ENCODE data around the gene KLHDC7B. TPM values are rescaled to one million over a fixed set of nuclear protein-coding genes. Genes with fewer than 3 reads are reported as not detected.

The KLHDC7B gene
- total RNA-seq, 2 experiments from 2014 or later: 6.9 to 7.7 TPM

DNA sequence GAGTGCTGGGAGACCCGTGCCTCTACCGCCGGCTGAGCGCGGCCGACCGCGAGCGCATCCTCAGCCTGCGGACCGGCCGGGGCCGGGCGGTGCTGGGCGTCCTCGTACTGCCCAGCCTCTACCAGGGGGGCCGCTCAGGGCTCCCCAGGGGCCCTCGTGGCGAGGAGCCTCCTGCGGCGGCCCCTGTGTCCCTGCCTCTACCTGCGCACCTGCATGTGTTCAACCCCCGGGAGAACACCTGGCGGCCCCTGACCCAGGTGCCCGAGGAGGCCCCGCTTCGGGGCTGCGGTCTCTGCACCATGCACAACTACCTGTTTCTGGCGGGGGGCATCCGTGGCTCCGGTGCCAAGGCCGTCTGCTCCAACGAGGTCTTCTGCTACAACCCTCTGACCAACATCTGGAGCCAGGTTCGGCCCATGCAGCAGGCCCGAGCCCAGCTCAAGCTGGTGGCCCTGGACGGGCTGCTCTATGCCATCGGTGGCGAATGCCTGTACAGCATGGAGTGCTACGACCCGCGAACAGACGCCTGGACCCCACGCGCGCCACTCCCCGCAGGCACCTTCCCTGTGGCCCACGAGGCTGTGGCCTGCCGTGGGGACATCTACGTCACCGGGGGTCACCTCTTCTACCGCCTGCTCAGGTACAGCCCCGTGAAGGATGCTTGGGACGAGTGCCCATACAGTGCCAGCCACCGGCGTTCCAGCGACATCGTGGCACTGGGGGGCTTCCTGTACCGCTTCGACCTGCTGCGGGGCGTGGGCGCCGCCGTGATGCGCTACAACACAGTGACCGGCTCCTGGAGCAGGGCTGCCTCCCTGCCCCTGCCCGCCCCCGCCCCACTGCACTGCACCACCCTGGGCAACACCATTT lies 3.5 kb downstream of the KLHDC7B start:
- peak overlapping the region; percentile 83 for H3K27ac Mint-ChIP-seq
- DNase-seq: no peak
- intact Hi-C loops (cut with micrococcal nuclease): loop anchor here (1.0 kb wide), 1 partner anchor 13 kb away; the partner anchor contains the start of gene SYCE3
- ChIA-PET CTCF (interaction anchor here (0.8 to 4.9 kb wide), 12 partner anchors 8 to 72 kb away, joined by 3 to 46 read pairs (median 4); partner anchors contain the start of genes CHKB, LMF2, NCAPH2 and SCO2), POLR2A (interaction anchor here (0.8 to 7.5 kb wide), 8 partner anchors 10 to 72 kb away, joined by 4 to 71 read pairs (median 10); partner anchors contain the start of genes SCO2, SYCE3 and TYMP)
- H3K27me3 Mint-ChIP-seq: no peaks in the 10 kb centered on the region
- no peaks in the 10 kb centered on the region for H3K9me3 Mint-ChIP-seq
- H3K4me1 Mint-ChIP-seq (ENCODE audit: low read depth): peaks cover 38% of the 10 kb centered on the region
- peak overlapping the region; percentile 76 for H3K4me3 Mint-ChIP-seq
- H3K36me3 Mint-ChIP-seq: peaks cover 2% of the 10 kb centered on the region

- Mint-ChIP-seq H3K27ac (no peak overlapping the region), H3K36me3 (peaks cover 2% of the 10 kb centered on the region), H3K27me3 (no peaks in the 10 kb centered on the region), H3K4me1 (ENCODE audit: low read depth) (peaks cover 27% of the 10 kb centered on the region), H3K9me3 (no peaks in the 10 kb centered on the region), H3K4me3 (peak overlapping the region; percentile 29)
- intact Hi-C loops (cut with micrococcal nuclease): no loop called here
- DNase-seq: no peak
- ChIA-PET POLR2A (interaction anchor here (1.2 to 7.5 kb wide), 4 partner anchors 11 to 77 kb away, joined by 3 to 71 read pairs (median 6); partner anchors contain the start of genes ARSA, SCO2 and TYMP), CTCF (interaction anchor here (0.6 to 2.8 kb wide), 4 partner anchors 13 to 71 kb away, joined by 3 to 13 read pairs (median 6); partner anchors contain the start of genes SCO2 and SYCE3)
These were observed 4.7 kb downstream of the KLHDC7B start for GRCh38 chr22:50550395-50550794.

DNA sequence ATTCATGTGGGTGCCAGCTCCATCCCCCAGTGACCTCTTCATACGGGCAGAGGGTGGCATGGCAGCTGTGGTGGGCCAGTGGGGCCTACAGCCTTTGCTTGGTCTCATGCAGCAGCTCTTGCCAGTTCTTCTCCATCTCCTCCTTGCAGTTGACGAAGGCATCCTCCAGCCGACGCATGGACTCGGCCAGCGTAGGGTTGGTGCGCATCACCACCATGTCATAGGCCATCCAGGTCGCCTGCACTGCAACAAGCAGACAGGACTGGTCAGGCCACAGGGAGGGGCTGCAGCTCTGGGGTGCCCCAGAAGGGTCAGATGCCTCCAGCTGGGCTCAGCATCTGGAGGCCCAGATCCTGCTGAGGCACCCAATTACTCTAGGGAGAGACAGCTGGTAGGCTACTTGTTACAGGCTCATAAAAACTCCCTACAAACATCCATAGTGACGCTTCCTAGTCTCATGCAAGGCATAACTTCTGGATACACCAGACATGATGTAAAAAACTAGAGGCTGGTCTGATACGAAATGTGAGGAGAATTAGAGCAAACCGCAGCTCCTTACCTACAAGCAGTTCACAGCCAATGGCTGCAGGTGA lies 5.6 kb downstream of the KLHDC7B start:
- H3K4me1 Mint-ChIP-seq (ENCODE audit: low read depth): peaks cover 18% of the 10 kb centered on the region
- intact Hi-C loops (cut with micrococcal nuclease): no loop called here
- POLR2A ChIA-PET: interaction anchor here (1.2 to 7.5 kb wide), 4 partner anchors 12 to 76 kb away, joined by 3 to 71 read pairs (median 6); partner anchors contain the start of genes ARSA, SCO2 and TYMP
- H3K27me3 Mint-ChIP-seq: no peaks in the 10 kb centered on the region
- no peaks in the 10 kb centered on the region for H3K9me3 Mint-ChIP-seq
- peaks cover 2% of the 10 kb centered on the region for H3K36me3 Mint-ChIP-seq
- CTCF ChIA-PET: interaction anchor here (1.6 to 2.8 kb wide), 2 partner anchors 12 to 26 kb away, joined by 9 to 13 read pairs; partner anchors contain the start of genes SCO2 and SYCE3
- no peak overlapping the region for H3K27ac Mint-ChIP-seq
- no peak overlapping the region for H3K4me3 Mint-ChIP-seq
- no peak for DNase-seq

DNA sequence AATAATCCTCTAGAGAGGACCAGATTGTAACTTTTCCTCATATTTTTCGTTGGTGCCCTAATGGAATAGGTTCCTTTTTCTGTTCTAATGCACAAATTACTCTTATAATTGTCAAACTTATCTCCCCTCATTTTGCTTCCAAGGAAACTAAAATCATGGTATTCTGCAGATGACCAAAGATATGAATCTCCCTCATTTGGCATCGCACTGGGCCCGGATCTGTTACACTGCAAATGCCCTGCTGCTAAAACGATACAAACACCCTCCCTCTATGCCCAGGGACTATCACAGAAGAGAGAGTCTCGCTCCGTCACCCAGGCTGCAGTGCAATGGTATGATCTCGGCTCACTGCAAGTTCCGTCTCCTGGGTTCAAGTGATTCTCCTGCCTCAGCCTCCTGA lies 7.6 kb downstream of the KLHDC7B start:
- no peak for DNase-seq
- Mint-ChIP-seq H3K4me1 (ENCODE audit: low read depth) (peaks cover 14% of the 10 kb centered on the region), H3K9me3 (no peaks in the 10 kb centered on the region), H3K36me3 (peaks cover 2% of the 10 kb centered on the region), H3K27me3 (no peaks in the 10 kb centered on the region), H3K4me3 (no peak overlapping the region), H3K27ac (no peak overlapping the region)
- CTCF ChIA-PET: no interaction called here
- POLR2A ChIA-PET: no interaction called here
- intact Hi-C loops (cut with micrococcal nuclease): no loop called here

GRCh38 chr22:50556703-50557102 lies 11.0 kb downstream of the KLHDC7B start:
- DNase-seq: no peak
- POLR2A ChIA-PET: no interaction called here
- Mint-ChIP-seq H3K27me3 (no peaks in the 10 kb centered on the region), H3K4me1 (ENCODE audit: low read depth) (peaks cover 3% of the 10 kb centered on the region), H3K4me3 (no peak overlapping the region), H3K9me3 (no peaks in the 10 kb centered on the region), H3K36me3 (no peaks in the 10 kb centered on the region), H3K27ac (no peak overlapping the region)
- intact Hi-C loops (cut with micrococcal nuclease): no loop called here
- CTCF ChIA-PET: interaction anchor here (1.3 to 2.7 kb wide), 3 partner anchors 9 to 64 kb away, joined by 3 to 11 read pairs (median 3); no protein-coding TSS in a partner anchor

DNA sequence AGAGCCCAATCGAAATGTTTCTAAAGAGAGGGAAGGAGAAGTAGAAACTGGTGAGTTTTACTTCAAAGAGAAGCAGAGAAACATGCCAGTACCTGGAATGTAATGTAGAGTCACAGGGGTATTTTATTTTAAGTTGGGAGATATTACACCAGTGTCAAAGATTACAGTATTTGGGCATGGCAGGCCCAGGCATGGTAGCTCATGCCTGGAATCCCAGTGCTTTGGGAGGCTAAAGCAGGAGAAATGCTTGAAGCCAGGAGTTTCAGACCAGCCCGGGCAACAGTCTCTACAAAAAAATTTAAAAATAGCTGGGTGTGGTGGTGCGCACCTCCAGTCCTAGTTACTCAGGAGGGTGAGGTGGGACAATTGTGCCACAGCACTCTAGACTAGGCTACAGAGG lies 14.3 kb downstream of the KLHDC7B start:
- ChIA-PET POLR2A (interaction anchor here (1.4 kb wide), 2 partner anchors 34 to 51 kb away, joined by 3 to 4 read pairs; partner anchors contain the start of gene SCO2), CTCF (interaction anchor here (0.6 to 1.3 kb wide), 2 partner anchors 34 to 36 kb away, joined by 3 to 5 read pairs; partner anchors contain the start of gene SCO2)
- Mint-ChIP-seq H3K27me3 (no peaks in the 10 kb centered on the region), H3K9me3 (no peaks in the 10 kb centered on the region), H3K4me3 (no peak overlapping the region), H3K27ac (no peak overlapping the region), H3K36me3 (no peaks in the 10 kb centered on the region), H3K4me1 (ENCODE audit: low read depth) (peaks cover 15% of the 10 kb centered on the region)
- DNase-seq: no peak
- intact Hi-C loops (cut with micrococcal nuclease): loop anchor here (10.0 kb wide), 1 partner anchor 55 kb away; no protein-coding TSS in a partner anchor

- Mint-ChIP-seq H3K4me1 (ENCODE audit: low read depth) (peaks cover 15% of the 10 kb centered on the region), H3K4me3 (peak overlapping the region; percentile 51), H3K27ac (peak overlapping the region; percentile 49), H3K9me3 (no peaks in the 10 kb centered on the region), H3K36me3 (no peaks in the 10 kb centered on the region), H3K27me3 (no peaks in the 10 kb centered on the region)
- ChIA-PET POLR2A (interaction anchor here (1.4 kb wide), 1 partner anchor 53 kb away, joined by 3 read pairs; no protein-coding TSS in a partner anchor), CTCF (interaction anchor here (1.1 kb wide), 1 partner anchor 36 kb away, joined by 6 read pairs; the partner anchor contains the start of gene SCO2)
- no peak for DNase-seq
- intact Hi-C loops (cut with micrococcal nuclease): loop anchor here (1.0 to 10.0 kb wide), 6 partner anchors 13 to 53 kb away; partner anchors contain the start of genes NCAPH2 and SCO2
These were observed 16.0 kb downstream of the KLHDC7B start for GRCh38 chr22:50561401-50562358.

DNA sequence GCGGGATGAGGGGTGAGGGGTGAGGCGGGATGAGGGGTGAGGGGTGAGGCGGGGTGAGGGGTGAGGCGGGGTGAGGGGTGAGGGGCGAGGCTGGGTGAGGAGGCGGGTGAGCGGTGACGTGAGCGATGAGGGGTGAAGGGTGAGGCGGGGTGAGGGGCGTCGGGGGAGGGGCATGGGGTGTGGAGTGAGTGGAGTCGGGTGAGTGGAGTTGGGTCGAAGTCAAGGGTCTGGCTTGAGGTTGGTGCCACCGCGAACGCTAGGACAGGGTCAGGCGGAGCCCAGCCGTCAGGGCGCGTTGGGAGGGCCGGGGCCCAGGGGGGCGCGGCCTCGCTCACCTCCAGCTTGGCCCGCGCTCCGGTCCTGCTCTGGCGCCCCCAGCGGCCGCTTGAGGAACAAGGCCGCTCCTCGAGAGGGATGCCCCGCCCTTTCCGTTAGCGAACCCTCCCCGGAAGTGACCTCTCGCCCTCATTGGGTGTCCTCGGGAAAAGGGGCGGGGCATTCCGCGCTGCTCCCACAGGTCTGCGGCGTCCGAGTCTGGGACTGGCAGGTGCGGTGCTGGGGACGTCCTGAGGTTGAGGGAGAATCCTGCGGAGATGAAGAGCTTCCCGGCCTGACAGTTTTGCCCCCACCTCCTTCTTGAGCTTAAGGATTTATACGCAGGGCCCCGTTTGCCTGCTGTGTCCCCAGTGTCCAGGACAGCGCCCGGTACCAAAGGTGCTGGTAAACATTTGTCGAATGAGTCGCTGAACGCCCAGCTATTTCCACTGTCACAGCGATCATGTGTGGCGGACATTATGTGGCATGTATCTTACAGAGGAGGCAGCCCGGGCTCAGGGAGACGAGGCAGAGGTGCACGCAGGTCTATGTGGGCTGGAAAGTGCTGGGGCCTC lies 17.1 kb downstream of the KLHDC7B start, which contains the start of gene SYCE3:
Gene SYCE3 (minus strand): TSS at position 397 of the 890 bp plus-strand sequence. CDS start 6,514 bp downstream, outside the sequence.
- Mint-ChIP-seq H3K9me3 (no peaks in the 10 kb centered on the region), H3K27me3 (no peaks in the 10 kb centered on the region), H3K27ac (peak within 1 kb of the TSS; percentile 60), H3K4me3 (peak within 1 kb of the TSS; percentile 90), H3K36me3 (no peaks in the 10 kb centered on the region), H3K4me1 (ENCODE audit: low read depth) (peaks cover 15% of the 10 kb centered on the region)
- intact Hi-C loops (cut with micrococcal nuclease): loop anchor here (1.0 to 10.0 kb wide), 7 partner anchors 14 to 54 kb away; partner anchors contain the start of genes CHKB, NCAPH2 and SCO2
- DNase-seq: peak; percentile 98
- CTCF ChIA-PET: interaction anchor here (0.6 to 4.6 kb wide), 25 partner anchors 9 to 129 kb away, joined by 3 to 71 read pairs (median 5); partner anchors contain the start of genes CHKB, CPT1B, KLHDC7B and LMF2
- POLR2A ChIA-PET: interaction anchor here (1.0 to 2.9 kb wide), 13 partner anchors 9 to 58 kb away, joined by 3 to 29 read pairs (median 6); partner anchors contain the start of genes CHKB, CPT1B, SCO2 and TYMP

DNA sequence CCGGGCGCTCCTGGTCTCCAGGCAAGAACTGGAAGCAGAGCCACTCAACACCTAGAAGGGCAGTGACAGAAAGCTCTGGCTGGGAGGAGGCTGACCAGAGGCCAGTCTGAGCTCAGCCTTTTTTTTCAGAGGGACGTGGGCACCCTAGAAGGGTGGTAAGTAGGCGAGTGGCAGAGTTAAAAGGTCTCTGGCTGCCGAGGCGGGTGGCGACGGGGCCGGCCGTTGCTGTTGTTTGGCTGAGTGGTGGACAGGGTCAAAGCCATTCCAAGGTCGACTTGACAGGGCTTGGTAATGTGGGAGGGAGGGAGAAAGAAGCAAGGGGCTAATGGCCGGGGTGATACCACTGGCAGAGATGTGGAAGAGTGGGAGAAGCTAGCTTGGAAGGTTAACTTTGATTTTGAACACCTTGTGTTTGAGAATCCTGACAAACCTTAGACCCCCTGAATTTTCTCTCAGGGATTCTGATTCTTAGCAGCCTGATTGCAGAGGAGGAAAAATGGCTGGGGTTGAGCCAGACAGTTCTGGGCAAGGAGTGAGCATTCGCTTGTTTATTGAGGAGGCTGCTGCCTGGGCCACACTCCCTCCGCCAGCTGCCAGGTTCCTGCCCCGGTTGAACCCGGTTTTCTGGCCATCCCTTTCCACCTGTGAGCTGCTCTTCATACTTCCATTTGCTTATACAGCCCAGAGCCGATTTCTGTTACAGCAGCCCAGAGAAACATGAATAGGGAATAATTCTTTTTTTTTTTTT lies 17.9 kb downstream of the KLHDC7B start:
- POLR2A ChIA-PET: interaction anchor here (1.0 to 2.9 kb wide), 12 partner anchors 8 to 58 kb away, joined by 3 to 29 read pairs (median 6); partner anchors contain the start of genes CHKB, CPT1B, SCO2 and TYMP

More for the DNA sequence above, 17.9 kb downstream of the KLHDC7B start:
- intact Hi-C loops (cut with micrococcal nuclease): loop anchor here (1.0 to 10.0 kb wide), 2 partner anchors 19 to 51 kb away; partner anchors contain the start of gene CHKB
- DNase-seq: no peak
- H3K27ac Mint-ChIP-seq: no peak overlapping the region
- H3K4me1 Mint-ChIP-seq (ENCODE audit: low read depth): peaks cover 15% of the 10 kb centered on the region
- CTCF ChIA-PET: interaction anchor here (0.7 to 4.6 kb wide), 21 partner anchors 9 to 128 kb away, joined by 3 to 71 read pairs (median 6); partner anchors contain the start of genes CHKB, CPT1B, KLHDC7B and NCAPH2
- H3K27me3 Mint-ChIP-seq: no peaks in the 10 kb centered on the region
- H3K9me3 Mint-ChIP-seq: no peaks in the 10 kb centered on the region
- H3K4me3 Mint-ChIP-seq: peak overlapping the region; percentile 90
- peaks cover 2% of the 10 kb centered on the region for H3K36me3 Mint-ChIP-seq

Data from activated CD4-positive, alpha-beta memory T cell treated with anti-CD3 and anti-CD28 coated beads for 36 hours (primary cell).